HEK293 (cell line): ENCODE results near the gene GPS1.

ENCODE experiments used
- CTCF ChIA-PET: fragments of 350-600 bp; formaldehyde crosslinking; extraction: SDS; loops from one replicate; lab custom pipeline; 2021; ENCODE audit warnings: antibody characterized with exemption; lab: Yijun Ruan, JAX
- POLR2A ChIA-PET: fragments of 300-600 bp; formaldehyde crosslinking; extraction: SDS; loops from one replicate; lab custom pipeline; 2020; ENCODE audit warnings: antibody characterized with exemption, inconsistent platforms; lab: Yijun Ruan, JAX
- H3K27ac ChIP-seq: fragments of 200-500 bp; sonication (Bioruptor generic); 2 replicates; pipeline ENCODE4 v1.5.1; 2014; ENCODE audit warnings: low read depth, low read length, control low read depth, inconsistent platforms; ENCODE audit errors: extremely low read depth
- H3K36me3 ChIP-seq, 2 experiments: fragments of 200-500 bp in 1 of 2; sonication (Bioruptor generic) in 1 of 2; 1 replicate in 1 of 2; 2 replicates in 1 of 2; pipeline ENCODE4 v1.5.1; 2014 to 2017; ENCODE audit warnings: inconsistent platforms in 2 of 2, low read length in 2 of 2; ENCODE audit not compliant: control insufficient read depth in 2 of 2, insufficient read depth in 1 of 2
- H3K4me1 ChIP-seq: fragments of 200-500 bp; sonication (Bioruptor generic); 2 replicates; pipeline ENCODE4 v1.5.1; 2014; ENCODE audit warnings: mild to moderate bottlenecking, low read length, inconsistent platforms; ENCODE audit not compliant: control insufficient read depth, insufficient read depth
- H3K4me3 ChIP-seq: 2 replicates; pipeline ENCODE4 v1.5.1; 2011; ENCODE audit warnings: low read depth, mild to moderate bottlenecking, control low read depth, low read length, moderate library complexity
- H3K9me3 ChIP-seq: fragments of 200-500 bp; sonication (Bioruptor generic); 2 replicates; pipeline ENCODE4 v1.5.1; 2014; ENCODE audit warnings: low read depth, low read length, inconsistent platforms; ENCODE audit not compliant: control insufficient read depth, insufficient read depth
- BCL11B ChIP-seq: fragments of 450-650 bp; formaldehyde crosslinking; IDR thresholded peaks from 2 replicates; pipeline ENCODE4 v1.5.1; 2016; ENCODE audit warnings: low read depth, missing biosample characterization, missing genetic modification characterization
- EGR2 ChIP-seq: fragments of 450-650 bp; formaldehyde crosslinking; IDR thresholded peaks from 2 replicates; pipeline ENCODE4 v1.5.1; 2016; ENCODE audit warnings: low read depth, missing biosample characterization, missing genetic modification characterization
- GLI2 ChIP-seq: fragments of 450-650 bp; formaldehyde crosslinking; IDR thresholded peaks from 2 replicates; pipeline ENCODE4; 2017; ENCODE audit warnings: missing biosample characterization, missing genetic modification characterization, low read depth, borderline replicate concordance
- MYNN ChIP-seq: fragments of 450-650 bp; formaldehyde crosslinking; IDR thresholded peaks from 2 replicates; pipeline ENCODE4 v1.5.1; 2016; ENCODE audit warnings: missing biosample characterization, missing genetic modification characterization, borderline replicate concordance
- ZBTB17 ChIP-seq: fragments of 450-650 bp; formaldehyde crosslinking; IDR thresholded peaks from 2 replicates; pipeline ENCODE4 v1.5.1; 2016; ENCODE audit warnings: missing biosample characterization, missing genetic modification characterization
- ZBTB20 ChIP-seq: fragments of 450-650 bp; formaldehyde crosslinking; IDR thresholded peaks from 2 replicates; pipeline ENCODE4 v1.5.1; 2016; ENCODE audit warnings: missing biosample characterization, missing genetic modification characterization
- ZBTB48 ChIP-seq: fragments of 450-650 bp; formaldehyde crosslinking; IDR thresholded peaks from 2 replicates; pipeline ENCODE4 v1.5.1; 2016; ENCODE audit warnings: missing biosample characterization, missing genetic modification characterization
- ZNF112 ChIP-seq: fragments of 450-650 bp; formaldehyde crosslinking; IDR thresholded peaks from 2 replicates; pipeline ENCODE4 v1.5.0; 2017; ENCODE audit warnings: missing biosample characterization, missing genetic modification characterization
- ZNF121 ChIP-seq: fragments of 450-650 bp; formaldehyde crosslinking; IDR thresholded peaks from 2 replicates; pipeline ENCODE4 v1.5.1; 2016; ENCODE audit warnings: missing biosample characterization, missing genetic modification characterization
- ZNF16 ChIP-seq: fragments of 450-650 bp; formaldehyde crosslinking; IDR thresholded peaks from 2 replicates; pipeline ENCODE4 v1.5.1; 2016; ENCODE audit warnings: low read depth, missing biosample characterization, missing genetic modification characterization
- ZNF169 ChIP-seq: fragments of 450-650 bp; formaldehyde crosslinking; IDR thresholded peaks from 2 replicates; pipeline ENCODE4 v1.5.1; 2016; ENCODE audit warnings: missing biosample characterization, missing genetic modification characterization
- ZNF175 ChIP-seq: fragments of 450-650 bp; formaldehyde crosslinking; IDR thresholded peaks from 2 replicates; pipeline ENCODE4 v1.5.1; 2016; ENCODE audit warnings: missing biosample characterization, missing genetic modification characterization
- ZNF2 ChIP-seq: fragments of 450-650 bp; formaldehyde crosslinking; IDR thresholded peaks from 2 replicates; pipeline ENCODE4 v1.5.1; 2016; ENCODE audit warnings: missing biosample characterization, missing genetic modification characterization
- ZNF394 ChIP-seq: fragments of 450-650 bp; formaldehyde crosslinking; IDR thresholded peaks from 2 replicates; pipeline ENCODE4 v1.5.1; 2016; ENCODE audit warnings: missing biosample characterization, missing genetic modification characterization, mild to moderate bottlenecking, moderate library complexity, borderline replicate concordance
- ZNF544 ChIP-seq: fragments of 450-650 bp; formaldehyde crosslinking; IDR thresholded peaks from 2 replicates; pipeline ENCODE4 v1.5.0; 2017; ENCODE audit warnings: missing biosample characterization, missing genetic modification characterization
- ZNF626 ChIP-seq: fragments of 450-650 bp; sonication (Bioruptor Pico); formaldehyde crosslinking; IDR thresholded peaks from 2 replicates; pipeline ENCODE4 v1.5.1; 2018; ENCODE audit warnings: missing biosample characterization, missing genetic modification characterization, inconsistent platforms
- ZNF658 ChIP-seq: fragments of 450-650 bp; formaldehyde crosslinking; IDR thresholded peaks from 2 replicates; pipeline ENCODE4; 2016; ENCODE audit warnings: missing biosample characterization, missing genetic modification characterization
- ZNF707 ChIP-seq: fragments of 450-650 bp; formaldehyde crosslinking; IDR thresholded peaks from 2 replicates; pipeline ENCODE4 v1.5.1; 2016; ENCODE audit warnings: missing biosample characterization, missing genetic modification characterization
- ZNF76 ChIP-seq: fragments of 450-650 bp; formaldehyde crosslinking; IDR thresholded peaks from 2 replicates; pipeline ENCODE4; 2016; ENCODE audit warnings: low read depth, missing biosample characterization, missing genetic modification characterization, borderline replicate concordance
- ZNF837 ChIP-seq: fragments of 450-650 bp; formaldehyde crosslinking; IDR thresholded peaks from 2 replicates; pipeline ENCODE4 v1.5.1; 2016; ENCODE audit warnings: missing biosample characterization, missing genetic modification characterization
- ZNF843 ChIP-seq: fragments of 450-650 bp; formaldehyde crosslinking; IDR thresholded peaks from 2 replicates; pipeline ENCODE4 v1.5.1; 2016; ENCODE audit warnings: missing biosample characterization, missing genetic modification characterization
- TF ChIP-seq, protein P1 (sequence below): IDR thresholded peaks from 2 replicates; pipeline ENCODE4 v1.6.1; 2011; ENCODE audit warnings: mild to moderate bottlenecking, low read depth, low read length, borderline replicate concordance
- TF ChIP-seq, protein P2 (sequence below): fragments of 450-650 bp; formaldehyde crosslinking; IDR thresholded peaks from 2 replicates; pipeline ENCODE4 v1.5.1; 2017; ENCODE audit warnings: missing biosample characterization, mild to moderate bottlenecking, missing genetic modification characterization, moderate library complexity
- TF ChIP-seq, protein P3 (sequence below): fragments of 450-650 bp; formaldehyde crosslinking; IDR thresholded peaks from 2 replicates; pipeline ENCODE4 v1.5.1; 2017; ENCODE audit warnings: missing biosample characterization, missing genetic modification characterization
- TF ChIP-seq, protein P4 (sequence below): fragments of 450-650 bp; IDR thresholded peaks from 2 replicates; pipeline ENCODE4 v1.5.1; 2018; ENCODE audit warnings: missing biosample characterization, mild to moderate bottlenecking, missing genetic modification characterization
- TF ChIP-seq, protein P5 (sequence below): sonication (generic); formaldehyde crosslinking; IDR thresholded peaks from 2 replicates; pipeline ENCODE4 v1.8.1; 2022; ENCODE audit warnings: mild to moderate bottlenecking, moderate library complexity, missing genetic modification reagents
- TF ChIP-seq, protein P6 (sequence below): fragments of 450-650 bp; formaldehyde crosslinking; IDR thresholded peaks from 2 replicates; pipeline ENCODE4 v1.5.1; 2016; ENCODE audit warnings: missing biosample characterization, missing genetic modification characterization

Gene GPS1

DNA sequence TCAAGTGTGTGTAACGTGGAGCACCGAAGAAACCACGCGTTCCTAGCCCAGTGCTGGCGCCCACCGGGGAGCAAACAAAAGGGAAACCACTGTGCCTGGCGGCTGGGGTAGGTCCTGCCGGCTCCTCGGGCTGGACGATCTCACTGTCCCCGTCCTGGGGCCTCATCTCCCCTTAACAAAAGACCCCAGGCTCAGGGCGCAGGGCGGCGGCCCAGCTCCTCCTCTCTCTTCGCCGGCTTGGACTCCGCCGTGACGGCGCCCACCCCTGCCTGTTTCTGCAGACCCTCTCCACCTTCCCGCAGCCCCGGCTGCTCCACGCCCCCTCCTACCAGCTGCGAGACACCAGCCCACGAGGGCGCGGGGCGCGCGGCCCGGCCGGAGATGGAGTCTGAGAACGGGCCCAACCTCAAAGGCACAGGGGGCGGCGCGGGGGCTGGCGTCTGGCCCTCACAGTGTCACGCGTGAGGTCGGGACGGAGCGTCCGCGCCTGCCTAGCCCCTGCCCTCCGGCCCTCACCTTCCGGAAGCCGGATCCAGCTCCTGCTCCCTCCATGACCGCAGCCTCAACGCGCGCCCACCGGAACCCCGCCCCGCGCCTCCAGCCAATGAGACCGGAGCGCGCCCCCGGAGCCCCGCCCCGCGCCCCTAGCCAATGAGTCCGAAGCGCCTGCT is 29.3 kb upstream of the GPS1 start, which contains the start of gene CENPX:
Gene CENPX, minus strand, starts transcription at position 569 of the 671 bp plus-strand sequence. Its CDS starts 17 bp downstream, at position 552.
- CTCF ChIA-PET: interaction anchor here (0.5 to 7.6 kb wide), 19 partner anchors 8 to 1054 kb away, joined by 3 to 105 read pairs (median 4); partner anchors contain the start of genes DCXR, NOTUM and RAC3
- POLR2A ChIA-PET: interaction anchor here (0.6 to 5.1 kb wide), 35 partner anchors 8 to 319 kb away, joined by 3 to 61 read pairs (median 5); partner anchors contain the start of genes DCXR, FASN, MCRIP1 and MRPL12
- Histone ChIP-seq H3K36me3 (peaks cover 0 to 47% of the 10 kb centered on the region in 2 experiments; a peak in 2 of 3 replicates), H3K27ac (peak within 1 kb of the TSS; percentile 94), H3K9me3 (no peaks in the 10 kb centered on the region), H3K4me1 (peaks cover 11% of the 10 kb centered on the region), H3K4me3 (peak within 1 kb of the TSS; percentile 95)
- TF ChIP-seq ZNF394: no peak; the same call in 1 of the 2 replicates
- TF ChIP-seq, protein P1, sequence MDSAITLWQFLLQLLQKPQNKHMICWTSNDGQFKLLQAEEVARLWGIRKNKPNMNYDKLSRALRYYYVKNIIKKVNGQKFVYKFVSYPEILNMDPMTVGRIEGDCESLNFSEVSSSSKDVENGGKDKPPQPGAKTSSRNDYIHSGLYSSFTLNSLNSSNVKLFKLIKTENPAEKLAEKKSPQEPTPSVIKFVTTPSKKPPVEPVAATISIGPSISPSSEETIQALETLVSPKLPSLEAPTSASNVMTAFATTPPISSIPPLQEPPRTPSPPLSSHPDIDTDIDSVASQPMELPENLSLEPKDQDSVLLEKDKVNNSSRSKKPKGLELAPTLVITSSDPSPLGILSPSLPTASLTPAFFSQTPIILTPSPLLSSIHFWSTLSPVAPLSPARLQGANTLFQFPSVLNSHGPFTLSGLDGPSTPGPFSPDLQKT: no peak
- TF ChIP-seq ZNF76 (tag by site-specific recombination): no peak; the same call in 1 of the 2 replicates
- TF ChIP-seq EGR2 (tag by site-specific recombination): peak; percentile 60; the same call in 1 of the 2 replicates
- no peak for TF ChIP-seq ZNF707 (tag by site-specific recombination)
- TF ChIP-seq ZNF837 (tag by site-specific recombination): no peak
- TF ChIP-seq ZNF16 (tag by site-specific recombination): no peak
- TF ChIP-seq, protein P2, sequence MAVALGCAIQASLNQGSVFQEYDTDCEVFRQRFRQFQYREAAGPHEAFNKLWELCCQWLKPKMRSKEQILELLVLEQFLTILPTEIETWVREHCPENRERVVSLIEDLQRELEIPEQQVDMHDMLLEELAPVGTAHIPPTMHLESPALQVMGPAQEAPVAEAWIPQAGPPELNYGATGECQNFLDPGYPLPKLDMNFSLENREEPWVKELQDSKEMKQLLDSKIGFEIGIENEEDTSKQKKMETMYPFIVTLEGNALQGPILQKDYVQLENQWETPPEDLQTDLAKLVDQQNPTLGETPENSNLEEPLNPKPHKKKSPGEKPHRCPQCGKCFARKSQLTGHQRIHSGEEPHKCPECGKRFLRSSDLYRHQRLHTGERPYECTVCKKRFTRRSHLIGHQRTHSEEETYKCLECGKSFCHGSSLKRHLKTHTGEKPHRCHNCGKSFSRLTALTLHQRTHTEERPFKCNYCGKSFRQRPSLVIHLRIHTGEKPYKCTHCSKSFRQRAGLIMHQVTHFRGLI (tag by site-specific recombination): no peak
- TF ChIP-seq ZNF626 (tag by site-specific recombination): no peak
- no peak for TF ChIP-seq ZNF175
- TF ChIP-seq ZNF2 (tag by site-specific recombination): peak; percentile 64; the same call in 1 of the 2 replicates
- peak; percentile 34; the same call in 1 of the 2 replicates for TF ChIP-seq ZBTB17 (tag by site-specific recombination)
- 0 out of 2 replicates have a peak, but pooled peaks have one; percentile 14 for TF ChIP-seq MYNN
- 0 out of 2 replicates have a peak, but pooled peaks have one; percentile 33 for TF ChIP-seq ZBTB48 (tag by site-specific recombination)
- TF ChIP-seq, protein P3, sequence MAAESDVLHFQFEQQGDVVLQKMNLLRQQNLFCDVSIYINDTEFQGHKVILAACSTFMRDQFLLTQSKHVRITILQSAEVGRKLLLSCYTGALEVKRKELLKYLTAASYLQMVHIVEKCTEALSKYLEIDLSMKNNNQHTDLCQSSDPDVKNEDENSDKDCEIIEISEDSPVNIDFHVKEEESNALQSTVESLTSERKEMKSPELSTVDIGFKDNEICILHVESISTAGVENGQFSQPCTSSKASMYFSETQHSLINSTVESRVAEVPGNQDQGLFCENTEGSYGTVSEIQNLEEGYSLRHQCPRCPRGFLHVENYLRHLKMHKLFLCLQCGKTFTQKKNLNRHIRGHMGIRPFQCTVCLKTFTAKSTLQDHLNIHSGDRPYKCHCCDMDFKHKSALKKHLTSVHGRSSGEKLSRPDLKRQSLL (tag by site-specific recombination): peak; percentile 38; the same call in 1 of the 2 replicates
- TF ChIP-seq BCL11B (tag by site-specific recombination): peak; percentile 77; the same call in 1 of the 2 replicates
- no peak for TF ChIP-seq ZNF112 (tag by site-specific recombination)
- TF ChIP-seq ZBTB20 (tag by site-specific recombination): peak; percentile 42; the same call in 1 of the 2 replicates
- TF ChIP-seq, protein P4, sequence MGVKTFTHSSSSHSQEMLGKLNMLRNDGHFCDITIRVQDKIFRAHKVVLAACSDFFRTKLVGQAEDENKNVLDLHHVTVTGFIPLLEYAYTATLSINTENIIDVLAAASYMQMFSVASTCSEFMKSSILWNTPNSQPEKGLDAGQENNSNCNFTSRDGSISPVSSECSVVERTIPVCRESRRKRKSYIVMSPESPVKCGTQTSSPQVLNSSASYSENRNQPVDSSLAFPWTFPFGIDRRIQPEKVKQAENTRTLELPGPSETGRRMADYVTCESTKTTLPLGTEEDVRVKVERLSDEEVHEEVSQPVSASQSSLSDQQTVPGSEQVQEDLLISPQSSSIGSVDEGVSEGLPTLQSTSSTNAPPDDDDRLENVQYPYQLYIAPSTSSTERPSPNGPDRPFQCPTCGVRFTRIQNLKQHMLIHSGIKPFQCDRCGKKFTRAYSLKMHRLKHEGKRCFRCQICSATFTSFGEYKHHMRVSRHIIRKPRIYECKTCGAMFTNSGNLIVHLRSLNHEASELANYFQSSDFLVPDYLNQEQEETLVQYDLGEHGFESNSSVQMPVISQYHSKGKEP (tag by site-specific recombination): no peak
- TF ChIP-seq ZNF843 (tag by site-specific recombination): no peak
- TF ChIP-seq, protein P5, sequence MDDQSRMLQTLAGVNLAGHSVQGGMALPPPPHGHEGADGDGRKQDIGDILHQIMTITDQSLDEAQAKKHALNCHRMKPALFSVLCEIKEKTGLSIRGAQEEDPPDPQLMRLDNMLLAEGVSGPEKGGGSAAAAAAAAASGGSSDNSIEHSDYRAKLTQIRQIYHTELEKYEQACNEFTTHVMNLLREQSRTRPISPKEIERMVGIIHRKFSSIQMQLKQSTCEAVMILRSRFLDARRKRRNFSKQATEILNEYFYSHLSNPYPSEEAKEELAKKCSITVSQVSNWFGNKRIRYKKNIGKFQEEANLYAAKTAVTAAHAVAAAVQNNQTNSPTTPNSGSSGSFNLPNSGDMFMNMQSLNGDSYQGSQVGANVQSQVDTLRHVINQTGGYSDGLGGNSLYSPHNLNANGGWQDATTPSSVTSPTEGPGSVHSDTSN (CRISPR knock-in tag): peak; percentile 82; the same call in 1 of the 2 replicates
- no peak for TF ChIP-seq ZNF544 (tag by site-specific recombination)
- no peak for TF ChIP-seq GLI2 (tag by site-specific recombination)
- TF ChIP-seq, protein P6, sequence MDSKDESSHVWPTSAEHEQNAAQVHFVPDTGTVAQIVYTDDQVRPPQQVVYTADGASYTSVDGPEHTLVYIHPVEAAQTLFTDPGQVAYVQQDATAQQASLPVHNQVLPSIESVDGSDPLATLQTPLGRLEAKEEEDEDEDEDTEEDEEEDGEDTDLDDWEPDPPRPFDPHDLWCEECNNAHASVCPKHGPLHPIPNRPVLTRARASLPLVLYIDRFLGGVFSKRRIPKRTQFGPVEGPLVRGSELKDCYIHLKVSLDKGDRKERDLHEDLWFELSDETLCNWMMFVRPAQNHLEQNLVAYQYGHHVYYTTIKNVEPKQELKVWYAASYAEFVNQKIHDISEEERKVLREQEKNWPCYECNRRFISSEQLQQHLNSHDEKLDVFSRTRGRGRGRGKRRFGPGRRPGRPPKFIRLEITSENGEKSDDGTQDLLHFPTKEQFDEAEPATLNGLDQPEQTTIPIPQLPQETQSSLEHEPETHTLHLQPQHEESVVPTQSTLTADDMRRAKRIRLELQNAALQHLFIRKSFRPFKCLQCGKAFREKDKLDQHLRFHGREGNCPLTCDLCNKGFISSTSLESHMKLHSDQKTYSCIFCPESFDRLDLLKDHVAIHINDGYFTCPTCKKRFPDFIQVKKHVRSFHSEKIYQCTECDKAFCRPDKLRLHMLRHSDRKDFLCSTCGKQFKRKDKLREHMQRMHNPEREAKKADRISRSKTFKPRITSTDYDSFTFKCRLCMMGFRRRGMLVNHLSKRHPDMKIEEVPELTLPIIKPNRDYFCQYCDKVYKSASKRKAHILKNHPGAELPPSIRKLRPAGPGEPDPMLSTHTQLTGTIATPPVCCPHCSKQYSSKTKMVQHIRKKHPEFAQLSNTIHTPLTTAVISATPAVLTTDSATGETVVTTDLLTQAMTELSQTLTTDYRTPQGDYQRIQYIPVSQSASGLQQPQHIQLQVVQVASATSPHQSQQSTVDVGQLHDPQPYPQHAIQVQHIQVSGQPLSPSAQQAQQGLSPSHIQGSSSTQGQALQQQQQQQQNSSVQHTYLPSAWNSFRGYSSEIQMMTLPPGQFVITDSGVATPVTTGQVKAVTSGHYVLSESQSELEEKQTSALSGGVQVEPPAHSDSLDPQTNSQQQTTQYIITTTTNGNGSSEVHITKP (tag by site-specific recombination): peak; percentile 98
- no peak for TF ChIP-seq ZNF169 (tag by site-specific recombination)
- no peak for TF ChIP-seq ZNF121 (tag by site-specific recombination)
- 0 out of 2 replicates have a peak, but pooled peaks have one; percentile 36 for TF ChIP-seq ZNF658
